Choroid plexus epithelial cell (primary cell): ENCODE measurements around the gene QPCTL.

ENCODE experiments used
- DNase-seq: peaks from one replicate; pipeline ENCODE4 v3.0.0-alpha.2; 2010; ENCODE audit warnings: low read depth
- H3K4me3 ChIP-seq: 2 replicates; pipeline ENCODE4 v1.5.1; 2011; ENCODE audit warnings: low read depth, mild to moderate bottlenecking, control low read depth, low read length, moderate library complexity
- TF ChIP-seq, protein P1 (sequence below): conservative IDR thresholded peaks from 2 replicates; pipeline ENCODE4 v1.5.1; 2011; ENCODE audit warnings: low read depth, mild to moderate bottlenecking, control low read depth, inconsistent platforms, low read length, moderate library complexity

The QPCTL gene

DNA sequence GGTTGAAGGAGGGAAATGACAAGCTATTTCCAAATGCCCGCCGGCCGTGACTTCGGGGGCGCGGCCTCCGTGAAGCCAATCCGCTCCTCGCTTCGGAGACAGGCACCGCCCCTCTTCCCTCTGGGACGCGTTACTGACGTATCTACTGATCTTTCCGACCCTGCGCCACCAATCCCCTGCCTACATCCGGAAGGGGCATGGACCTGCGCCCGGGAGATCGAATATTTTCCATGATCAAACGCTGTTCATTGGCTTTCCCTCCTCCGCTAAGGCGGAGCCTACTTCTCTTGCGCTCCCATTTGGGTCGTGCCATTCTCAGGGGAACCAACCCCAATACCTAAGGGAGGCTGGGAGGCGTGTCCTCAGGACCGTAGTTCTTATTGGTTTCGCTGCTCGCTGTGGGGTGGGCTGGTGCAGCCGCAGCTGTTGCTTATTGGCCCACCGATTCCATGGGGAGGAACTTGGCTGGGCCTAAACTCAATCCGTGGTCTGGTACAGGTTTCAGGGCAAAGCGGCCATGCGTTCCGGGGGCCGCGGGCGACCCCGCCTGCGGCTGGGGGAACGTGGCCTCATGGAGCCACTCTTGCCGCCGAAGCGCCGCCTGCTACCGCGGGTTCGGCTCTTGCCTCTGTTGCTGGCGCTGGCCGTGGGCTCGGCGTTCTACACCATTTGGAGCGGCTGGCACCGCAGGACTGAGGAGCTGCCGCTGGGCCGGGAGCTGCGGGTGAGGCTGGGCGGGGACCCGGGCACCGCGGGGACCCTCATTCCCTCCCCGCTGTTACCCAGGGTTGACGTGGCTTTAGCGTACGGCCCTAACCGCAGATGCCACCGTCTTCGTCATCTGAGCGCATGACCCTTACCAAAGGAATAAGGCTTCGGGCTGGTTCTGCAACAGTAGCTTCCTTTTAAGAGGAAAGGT lies at the start of gene QPCTL:
Gene QPCTL (plus strand): TSS at position 480 of the 919 bp plus-strand sequence. CDS start 38 bp downstream, at position 518.
- H3K4me3 ChIP-seq: peak within 1 kb of the TSS; percentile 78
- TF ChIP-seq, protein P1, sequence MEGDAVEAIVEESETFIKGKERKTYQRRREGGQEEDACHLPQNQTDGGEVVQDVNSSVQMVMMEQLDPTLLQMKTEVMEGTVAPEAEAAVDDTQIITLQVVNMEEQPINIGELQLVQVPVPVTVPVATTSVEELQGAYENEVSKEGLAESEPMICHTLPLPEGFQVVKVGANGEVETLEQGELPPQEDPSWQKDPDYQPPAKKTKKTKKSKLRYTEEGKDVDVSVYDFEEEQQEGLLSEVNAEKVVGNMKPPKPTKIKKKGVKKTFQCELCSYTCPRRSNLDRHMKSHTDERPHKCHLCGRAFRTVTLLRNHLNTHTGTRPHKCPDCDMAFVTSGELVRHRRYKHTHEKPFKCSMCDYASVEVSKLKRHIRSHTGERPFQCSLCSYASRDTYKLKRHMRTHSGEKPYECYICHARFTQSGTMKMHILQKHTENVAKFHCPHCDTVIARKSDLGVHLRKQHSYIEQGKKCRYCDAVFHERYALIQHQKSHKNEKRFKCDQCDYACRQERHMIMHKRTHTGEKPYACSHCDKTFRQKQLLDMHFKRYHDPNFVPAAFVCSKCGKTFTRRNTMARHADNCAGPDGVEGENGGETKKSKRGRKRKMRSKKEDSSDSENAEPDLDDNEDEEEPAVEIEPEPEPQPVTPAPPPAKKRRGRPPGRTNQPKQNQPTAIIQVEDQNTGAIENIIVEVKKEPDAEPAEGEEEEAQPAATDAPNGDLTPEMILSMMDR: no peak
- DNase-seq: peak; percentile 100

DNA sequence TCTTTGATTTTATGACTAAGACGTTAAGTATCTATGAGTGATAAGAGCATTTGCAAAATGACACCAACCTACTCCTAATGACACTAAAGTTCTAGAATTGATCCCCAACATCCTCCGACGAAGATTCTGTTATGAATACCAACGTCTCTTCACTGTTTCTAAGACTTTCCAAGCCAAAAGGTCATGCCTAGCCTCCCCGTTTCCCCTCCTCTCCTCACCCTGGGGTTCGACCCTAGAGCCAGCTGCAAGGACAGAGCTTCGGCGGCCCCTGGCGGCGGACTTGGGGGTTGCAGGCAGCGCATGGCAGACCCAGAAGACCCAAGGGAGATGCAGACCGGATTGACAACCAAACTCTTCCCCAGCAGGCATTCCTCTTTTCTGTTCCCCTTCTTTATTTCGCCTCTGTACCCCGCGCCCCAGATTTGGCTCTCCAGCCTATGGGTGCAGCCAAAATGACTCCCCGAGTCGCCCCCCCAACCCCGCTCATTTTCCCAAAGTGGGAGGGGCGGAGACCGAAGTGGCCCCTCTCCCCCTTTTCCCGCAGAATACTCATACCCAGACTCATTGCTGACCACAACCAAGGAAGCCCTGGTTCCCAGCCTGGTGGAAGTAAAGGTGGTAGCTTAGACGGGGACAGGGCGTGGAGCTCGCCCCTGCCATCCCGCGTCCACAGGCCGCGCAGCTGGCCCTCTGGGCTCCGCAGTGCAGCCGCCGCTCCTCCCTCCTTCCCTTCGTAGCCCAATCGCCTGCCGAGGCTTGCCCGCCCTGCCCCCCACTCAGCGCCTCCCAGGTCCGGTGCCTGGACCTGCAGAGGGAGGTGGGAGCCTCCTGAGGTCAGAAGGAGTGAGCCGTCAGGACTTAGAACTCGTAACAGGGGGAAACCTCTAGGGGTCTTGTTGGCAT lies 49.2 kb upstream of the QPCTL start:
- peak; percentile 83 for DNase-seq
- TF ChIP-seq, protein P1: peak; percentile 99
- peak overlapping the region; percentile 48 for H3K4me3 ChIP-seq

DNA sequence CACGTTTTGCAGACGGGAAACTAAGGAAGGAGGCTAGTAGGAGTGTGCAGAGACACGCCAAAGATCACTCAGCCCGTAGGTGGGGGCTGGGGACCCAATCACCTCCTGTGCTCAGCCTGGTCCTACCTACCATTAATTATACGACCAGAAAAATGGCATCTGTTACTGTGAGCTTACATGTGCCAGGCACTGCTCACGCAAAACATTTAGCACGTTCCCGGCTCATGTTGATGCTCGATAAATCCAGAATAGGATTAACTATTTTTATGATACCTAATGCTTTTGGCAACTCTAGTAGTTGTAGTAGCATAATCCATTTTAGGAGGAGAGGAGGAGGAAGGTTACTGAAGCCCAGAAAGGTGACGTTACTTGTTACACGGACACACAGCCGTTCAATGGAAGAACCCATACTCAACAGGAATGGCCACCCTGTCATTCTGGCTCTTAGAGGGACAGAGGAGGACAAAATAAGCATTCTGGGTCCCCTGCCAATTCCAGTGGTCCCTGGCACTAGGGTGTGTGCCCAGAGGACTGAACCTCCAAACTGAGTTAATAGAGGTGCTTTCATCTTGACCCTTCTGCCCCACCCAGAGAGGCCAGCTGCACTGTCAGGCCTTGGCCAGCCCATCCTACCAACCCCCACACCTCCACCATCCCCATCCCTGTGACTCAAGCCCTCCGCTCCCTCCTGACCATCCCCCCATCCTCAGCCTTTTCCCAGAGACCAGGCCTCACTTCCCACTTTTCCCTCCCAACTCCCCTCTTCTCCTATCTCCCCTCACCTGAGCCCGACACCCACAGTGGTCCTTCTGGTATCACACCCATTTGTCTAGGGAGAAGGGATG lies 48.3 kb upstream of the QPCTL start:
- TF ChIP-seq, protein P1: no peak
- H3K4me3 ChIP-seq: no peak overlapping the region
- no peak for DNase-seq

DNA sequence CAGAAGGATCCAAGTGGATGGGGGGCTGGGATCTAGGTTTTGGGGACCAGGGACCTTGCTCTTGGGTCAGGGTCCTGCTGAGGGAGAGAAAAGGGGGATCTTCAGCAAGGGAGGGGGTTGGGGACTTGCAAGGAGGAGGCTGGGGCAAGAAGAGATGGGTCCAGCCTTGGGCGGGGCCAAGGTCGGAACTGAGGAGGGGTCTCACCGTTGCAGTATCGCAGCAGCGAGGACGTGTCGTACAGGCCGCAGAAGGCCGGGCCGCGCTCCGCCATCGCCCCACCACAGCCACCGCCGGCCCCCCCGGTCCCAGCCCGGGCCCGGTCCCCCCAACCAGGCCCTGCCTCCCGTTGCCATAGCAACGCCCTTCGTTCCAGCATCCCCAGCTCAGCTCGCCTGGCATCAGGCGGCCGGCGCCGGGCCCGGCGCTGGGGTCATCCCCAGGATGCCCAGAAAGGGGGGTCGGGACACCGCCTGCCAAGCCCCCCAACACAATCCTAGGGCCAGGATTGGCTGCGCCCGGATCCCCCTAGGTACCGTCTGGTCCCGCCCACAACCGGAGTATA lies 47.3 kb upstream of the QPCTL start:
- H3K4me3 ChIP-seq: peak overlapping the region; percentile 61
- TF ChIP-seq, protein P1: no peak
- no peak for DNase-seq

DNA sequence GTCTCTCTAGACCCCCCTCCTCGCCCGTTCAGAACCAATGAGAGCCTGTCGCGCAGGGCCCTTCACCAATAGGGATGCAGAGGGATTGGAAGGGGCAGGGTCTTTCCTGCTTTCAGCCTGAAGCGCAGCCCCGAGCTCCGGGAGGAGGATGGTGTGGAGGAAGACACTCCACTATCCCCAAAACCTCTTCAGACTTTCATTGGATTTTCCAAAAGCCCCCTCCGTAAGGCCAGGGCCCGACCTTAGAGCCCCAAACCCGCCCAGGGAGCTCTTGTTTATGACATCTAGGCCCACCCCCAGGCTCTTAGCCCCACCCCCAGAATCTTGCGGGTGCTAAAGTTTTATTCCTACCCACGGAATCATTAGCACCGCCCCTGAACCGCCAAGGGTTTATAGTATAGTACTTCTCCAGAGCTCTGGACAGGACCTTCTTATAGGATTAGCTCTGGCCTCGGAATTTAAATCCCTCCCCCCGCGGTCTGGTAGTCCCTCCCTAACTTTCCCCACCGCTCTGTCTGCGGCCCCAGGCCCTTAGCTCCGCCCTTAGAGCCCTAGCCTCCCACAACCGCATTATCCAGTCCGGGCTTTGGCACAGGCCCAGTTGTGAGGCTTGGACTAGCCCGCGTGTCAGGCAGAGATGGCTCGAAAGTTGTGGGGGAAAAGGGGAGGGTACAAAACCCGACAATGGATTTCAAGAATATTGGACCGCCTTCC lies 46.7 kb upstream of the QPCTL start:
- peak; percentile 98 for DNase-seq
- H3K4me3 ChIP-seq: peak overlapping the region; percentile 61
- TF ChIP-seq, protein P1: no peak
